ENCODE data around the gene TRIP10. TPM values are rescaled to one million over a fixed set of nuclear protein-coding genes. Genes with fewer than 3 reads are reported as not detected.
"Not testable (repeated sequence)": the region's sequence is repeated elsewhere in the genome, so short reads cannot be mapped to it uniquely, and the experiment has no call there.

The TRIP10 gene
- polyA plus RNA-seq, 1 donor (not counting 4 experiments of a cell fraction or from before 2014, with no cell fraction given) = 34.8 TPM

- dilution Hi-C loops (cut with MboI; ENCODE audit: extremely low pct_ligation_motif_present, low sequenced_read_pairs) = no loop called here
- H3K27me3 ChIP-seq (ENCODE audit: control insufficient read depth, extremely low read depth, insufficient read depth, low read length) = no peaks in the 10 kb centered on the region
- FAIRE-seq (no peak), DNase-seq (ENCODE audit: low read depth, low spot score) (no peak)
- H2AFZ ChIP-seq (ENCODE audit: control insufficient read depth, low read length) = no peak overlapping the region
- no peak for TF ChIP-seq EZH2 (IDR thresholded peaks at IDR 0.05; ENCODE audit: low read length)
- TF ChIP-seq CTCF (optimal IDR thresholded peaks at IDR 0.05 in 1 of 3, IDR thresholded peaks at IDR 0.05 in 1 of 3, conservative IDR thresholded peaks at IDR 0.05 in 1 of 3; ENCODE audit: extremely low read depth in 1 of 3, insufficient read depth in 2 of 3, low read length in 3 of 3) = no peak
- H3K4me1 ChIP-seq (ENCODE audit: control insufficient read depth, extremely low read depth, insufficient read depth, low read length) = peaks cover 11% of the 10 kb centered on the region
- no peak overlapping the region for H3K4me2 ChIP-seq (ENCODE audit: control insufficient read depth, extremely low read depth, insufficient read depth, low read depth, low read length)
- no peaks in the 10 kb centered on the region for H3K36me3 ChIP-seq (ENCODE audit: control insufficient read depth in 2 of 2, extremely low read depth in 1 of 2, insufficient read depth in 2 of 2, low read length in 2 of 2)
- no peaks in the 10 kb centered on the region for H3K79me2 ChIP-seq (ENCODE audit: control insufficient read depth, insufficient read depth, low read length)
- no peak overlapping the region for H3K4me3 ChIP-seq (ENCODE audit: control insufficient read depth in 2 of 3, extremely low read depth in 1 of 3, insufficient read depth in 2 of 3, low read depth in 1 of 3, low read length in 3 of 3)
- no peaks in the 10 kb centered on the region for H3K9me3 ChIP-seq (ENCODE audit: control insufficient read depth, low read depth, low read length)
- H3K27ac ChIP-seq (ENCODE audit: control insufficient read depth, insufficient read depth, low read length) = no peak overlapping the region
- no peaks in the 10 kb centered on the region for H4K20me1 ChIP-seq (ENCODE audit: control insufficient read depth, extremely low read depth, insufficient read depth, low read length)
- no peak overlapping the region for H3K9ac ChIP-seq (ENCODE audit: control insufficient read depth, extremely low read depth, insufficient read depth, low read length)
- H3K9me1 ChIP-seq (ENCODE audit: control insufficient read depth, extremely low read depth, insufficient read depth, low read length) = no peaks in the 10 kb centered on the region
These were observed 58.2 kb downstream of the TRIP10 start for GRCh38 chr19:6797646-6798045.

- H3K4me2 ChIP-seq (ENCODE audit: control insufficient read depth, extremely low read depth, insufficient read depth, low read depth, low read length); DNase-seq (ENCODE audit: low read depth, low spot score); H3K9me1 ChIP-seq (ENCODE audit: control insufficient read depth, extremely low read depth, insufficient read depth, low read length); FAIRE-seq; H3K27ac ChIP-seq (ENCODE audit: control insufficient read depth, insufficient read depth, low read length); H3K4me3 ChIP-seq (ENCODE audit: control insufficient read depth in 2 of 3, extremely low read depth in 1 of 3, insufficient read depth in 2 of 3, low read depth in 1 of 3, low read length in 3 of 3); H3K79me2 ChIP-seq (ENCODE audit: control insufficient read depth, insufficient read depth, low read length); H3K9me3 ChIP-seq (ENCODE audit: control insufficient read depth, low read depth, low read length); H3K27me3 ChIP-seq (ENCODE audit: control insufficient read depth, extremely low read depth, insufficient read depth, low read length); H4K20me1 ChIP-seq (ENCODE audit: control insufficient read depth, extremely low read depth, insufficient read depth, low read length); H2AFZ ChIP-seq (ENCODE audit: control insufficient read depth, low read length); H3K9ac ChIP-seq (ENCODE audit: control insufficient read depth, extremely low read depth, insufficient read depth, low read length); H3K36me3 ChIP-seq (ENCODE audit: control insufficient read depth in 2 of 2, extremely low read depth in 1 of 2, insufficient read depth in 2 of 2, low read length in 2 of 2); dilution Hi-C loops (cut with MboI; ENCODE audit: extremely low pct_ligation_motif_present, low sequenced_read_pairs): not testable (repeated sequence)
- H3K4me1 ChIP-seq (ENCODE audit: control insufficient read depth, extremely low read depth, insufficient read depth, low read length) = peaks cover 11% of the 10 kb centered on the region
These were observed 60.8 kb downstream of the TRIP10 start for GRCh38 chr19:6800160-6800790.

- DNase-seq (ENCODE audit: low read depth, low spot score) = peak; percentile 75
- peak overlapping the region; percentile 75 for H3K4me2 ChIP-seq (ENCODE audit: control insufficient read depth, extremely low read depth, insufficient read depth, low read depth, low read length)
- FAIRE-seq = peak; percentile 66
These were observed 61.6 kb downstream of the TRIP10 start for GRCh38 chr19:6800991-6801484.

More at GRCh38 chr19:6800991-6801484, 61.6 kb downstream of the TRIP10 start:
- Histone ChIP-seq H4K20me1 (ENCODE audit: control insufficient read depth, extremely low read depth, insufficient read depth, low read length) (no peaks in the 10 kb centered on the region), H3K4me3 (ENCODE audit: control insufficient read depth in 2 of 3, extremely low read depth in 1 of 3, insufficient read depth in 2 of 3, low read depth in 1 of 3, low read length in 3 of 3) (peak overlapping the region in 1 of 3 experiments; percentile 17), H3K4me1 (ENCODE audit: control insufficient read depth, extremely low read depth, insufficient read depth, low read length) (peaks cover 11% of the 10 kb centered on the region), H3K36me3 (ENCODE audit: control insufficient read depth in 2 of 2, extremely low read depth in 1 of 2, insufficient read depth in 2 of 2, low read length in 2 of 2) (no peaks in the 10 kb centered on the region), H3K9ac (ENCODE audit: control insufficient read depth, extremely low read depth, insufficient read depth, low read length) (peak overlapping the region; percentile 41), H3K9me3 (ENCODE audit: control insufficient read depth, low read depth, low read length) (no peaks in the 10 kb centered on the region), H3K79me2 (ENCODE audit: control insufficient read depth, insufficient read depth, low read length) (no peaks in the 10 kb centered on the region), H3K27ac (ENCODE audit: control insufficient read depth, insufficient read depth, low read length) (peak overlapping the region; percentile 47), H2AFZ (ENCODE audit: control insufficient read depth, low read length) (peak overlapping the region; percentile 80), H3K9me1 (ENCODE audit: control insufficient read depth, extremely low read depth, insufficient read depth, low read length) (no peaks in the 10 kb centered on the region), H3K27me3 (ENCODE audit: control insufficient read depth, extremely low read depth, insufficient read depth, low read length) (no peaks in the 10 kb centered on the region)
- dilution Hi-C loops (cut with MboI; ENCODE audit: extremely low pct_ligation_motif_present, low sequenced_read_pairs) = no loop called here
- TF ChIP-seq EZH2 (IDR thresholded peaks at IDR 0.05; ENCODE audit: low read length) (no peak), CTCF (optimal IDR thresholded peaks at IDR 0.05 in 1 of 3, IDR thresholded peaks at IDR 0.05 in 1 of 3, conservative IDR thresholded peaks at IDR 0.05 in 1 of 3; ENCODE audit: extremely low read depth in 1 of 3, insufficient read depth in 2 of 3, low read length in 3 of 3) (no peak)
